ENCODE results near the gene TRIM47.
A peak's percentile ranks its signal among the peaks of the same experiment; 100 is the strongest.

Gene TRIM47

GRCh38 chr17:75878174-75878998, at the start of gene TRIM47:
TRIM47 (minus strand) TSS chr17:75878581; CDS start chr17:75878548, 33 bp downstream.
- peak; percentile 64 for DNase-seq (ENCODE audit: low spot score)

GRCh38 chr17:75927286-75927922, 49.0 kb upstream of the TRIM47 start:
- DNase-seq (ENCODE audit: low spot score), result peak; percentile 88

- DNase-seq (ENCODE audit: low spot score), result no peak
Observed at GRCh38 chr17:75926456-75926855, 48.1 kb upstream of the TRIM47 start.

- no peak for DNase-seq (ENCODE audit: low spot score)
Observed at GRCh38 chr17:75925912-75926311, 47.5 kb upstream of the TRIM47 start.

- DNase-seq (ENCODE audit: low spot score), result no peak
Observed at GRCh38 chr17:75925103-75925502, 46.7 kb upstream of the TRIM47 start.

GRCh38 chr17:75922963-75923874, 44.8 kb upstream of the TRIM47 start:
- DNase-seq (ENCODE audit: low spot score), result no peak

GRCh38 chr17:75922173-75922961, 44.0 kb upstream of the TRIM47 start:
- no peak for DNase-seq (ENCODE audit: low spot score)

- no peak for DNase-seq (ENCODE audit: low spot score)
Observed at GRCh38 chr17:75921596-75921995, 43.2 kb upstream of the TRIM47 start.

GRCh38 chr17:75920045-75920560, 41.7 kb upstream of the TRIM47 start:
- no peak for DNase-seq (ENCODE audit: low spot score)

- DNase-seq (ENCODE audit: low spot score), result no peak
Observed at GRCh38 chr17:75919611-75920010, 41.2 kb upstream of the TRIM47 start.

- DNase-seq (ENCODE audit: low spot score), result no peak
Observed at GRCh38 chr17:75917917-75918445, 39.6 kb upstream of the TRIM47 start.

GRCh38 chr17:75917141-75917916, 38.9 kb upstream of the TRIM47 start:
- DNase-seq (ENCODE audit: low spot score), result no peak

GRCh38 chr17:75915268-75915667, 36.9 kb upstream of the TRIM47 start:
- no peak for DNase-seq (ENCODE audit: low spot score)

- peak; percentile 52 for DNase-seq (ENCODE audit: low spot score)
Observed at GRCh38 chr17:75914643-75915267, 36.4 kb upstream of the TRIM47 start.

GRCh38 chr17:75913537-75914210, 35.3 kb upstream of the TRIM47 start:
- DNase-seq (ENCODE audit: low spot score), result no peak

- DNase-seq (ENCODE audit: low spot score), result no peak
Observed at GRCh38 chr17:75910699-75911098, 32.3 kb upstream of the TRIM47 start.

- no peak for DNase-seq (ENCODE audit: low spot score)
Observed at GRCh38 chr17:75909812-75910274, 31.5 kb upstream of the TRIM47 start.

GRCh38 chr17:75909051-75909811, 30.9 kb upstream of the TRIM47 start:
- DNase-seq (ENCODE audit: low spot score), result no peak
